IPS DF 19.7 (cell line): Measurements from ENCODE around the gene MYO7B.

Experiments
- DNase-seq: peaks from one replicate; pipeline ENCODE4 v3.0.0-alpha.2; 2013; ENCODE audit warnings: low read depth, low spot score

Gene MYO7B

DNA sequence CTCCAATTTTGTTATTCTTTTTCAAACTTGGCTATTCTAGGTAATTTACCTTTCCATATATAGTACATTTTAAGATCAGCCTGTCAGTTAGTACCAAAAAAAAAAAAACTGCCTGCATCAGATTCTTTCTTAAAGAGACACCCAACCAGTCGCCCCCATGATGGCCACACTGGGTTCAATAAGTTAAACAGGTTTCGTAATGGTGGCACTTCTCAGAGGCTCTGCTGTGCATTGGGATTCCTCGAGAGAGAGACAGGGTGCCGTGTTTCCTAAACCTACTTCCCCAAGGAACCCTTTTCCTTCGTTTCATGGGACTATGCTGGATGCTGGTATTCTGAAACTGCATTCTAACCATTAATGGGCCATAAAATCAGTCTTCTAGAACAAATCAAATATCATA is 37.4 kb downstream of the MYO7B start:
- no peak for DNase-seq

GRCh38 chr2:127573298-127573697 is 37.8 kb downstream of the MYO7B start:
- no peak for DNase-seq

GRCh38 chr2:127573771-127574170 is 38.3 kb downstream of the MYO7B start:
- no peak for DNase-seq

DNA sequence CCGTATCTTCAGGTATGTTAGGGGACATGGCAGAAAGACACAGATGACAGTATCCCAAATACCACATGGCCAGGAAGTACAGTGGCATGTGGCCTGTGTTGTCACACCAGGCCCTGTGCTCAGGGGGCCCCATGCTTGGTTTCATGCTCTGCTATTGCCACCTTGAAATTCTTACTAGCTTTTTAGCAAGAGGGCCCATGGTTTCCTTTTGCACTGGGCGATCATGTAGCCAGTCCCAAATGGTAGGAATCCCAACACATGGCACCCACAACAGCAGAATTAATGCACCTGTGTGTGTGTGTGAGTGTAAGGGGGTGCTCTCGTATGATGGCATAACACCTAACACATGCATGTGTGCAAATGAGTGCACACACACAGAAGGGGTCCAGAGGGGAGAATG is 39.2 kb downstream of the MYO7B start:
- no peak for DNase-seq

- DNase-seq: no peak
Measured at GRCh38 chr2:127575185-127575765, 39.8 kb downstream of the MYO7B start.

DNA sequence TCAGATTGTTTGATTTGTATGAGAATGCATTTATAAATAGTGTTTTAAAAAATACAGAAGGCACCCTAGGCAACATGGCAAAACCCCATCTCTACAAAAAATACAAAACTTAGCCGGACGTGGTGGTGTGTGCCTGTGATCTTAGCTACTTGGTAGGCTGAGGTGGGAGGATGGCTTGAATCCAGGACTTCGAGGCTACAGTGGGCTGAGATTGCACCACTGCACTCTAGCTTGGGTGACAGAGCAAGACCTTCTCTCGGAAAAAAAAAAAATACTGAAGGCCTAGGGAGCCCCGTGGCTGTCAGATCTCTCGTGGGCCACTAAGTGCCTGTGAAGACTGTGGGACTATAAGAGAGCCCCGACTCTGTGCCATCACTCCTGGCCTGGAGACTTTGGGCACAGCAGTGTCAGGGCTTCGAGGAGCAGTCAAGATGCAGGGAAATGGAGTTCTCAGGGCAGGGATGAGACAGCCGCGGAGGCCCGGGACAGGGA is 40.5 kb downstream of the MYO7B start:
- no peak for DNase-seq

DNA sequence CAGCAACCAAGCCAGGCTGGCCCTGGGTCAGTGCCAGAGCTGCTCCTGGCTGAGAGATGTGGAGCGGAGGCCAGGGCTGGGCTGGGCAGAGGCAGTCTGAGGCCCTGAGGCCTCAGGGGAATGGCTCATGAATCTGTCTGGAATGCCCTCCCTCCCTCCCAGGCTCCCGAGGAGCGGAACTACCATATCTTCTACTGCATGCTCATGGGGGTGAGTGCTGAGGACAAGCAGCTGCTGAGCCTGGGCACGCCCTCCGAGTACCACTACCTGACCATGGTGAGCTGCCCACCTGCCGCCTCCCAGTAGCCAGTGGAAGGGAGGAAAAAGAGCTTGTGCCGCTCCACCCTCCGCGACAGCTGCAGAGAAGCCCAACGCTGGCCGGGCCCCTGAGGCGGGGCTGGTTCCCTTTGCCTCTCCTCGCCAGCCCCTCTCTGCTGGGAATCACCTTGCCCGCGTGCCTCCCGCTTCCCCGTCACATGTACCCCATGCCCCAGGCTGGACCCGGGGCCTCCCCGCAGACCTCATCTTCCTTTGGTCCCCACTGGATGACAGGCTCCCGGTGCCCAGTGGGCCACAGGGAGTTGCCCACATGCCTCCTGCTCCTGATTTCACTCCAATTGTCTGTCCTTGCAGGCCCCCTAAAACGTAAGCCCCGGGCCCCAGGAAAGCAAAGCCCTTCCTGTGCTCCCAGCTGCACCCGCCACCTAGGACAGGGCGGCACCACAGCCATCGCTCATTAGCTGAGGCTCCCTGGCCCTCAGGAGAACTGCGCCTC is 41.1 kb downstream of the MYO7B start:
- DNase-seq: no peak

DNA sequence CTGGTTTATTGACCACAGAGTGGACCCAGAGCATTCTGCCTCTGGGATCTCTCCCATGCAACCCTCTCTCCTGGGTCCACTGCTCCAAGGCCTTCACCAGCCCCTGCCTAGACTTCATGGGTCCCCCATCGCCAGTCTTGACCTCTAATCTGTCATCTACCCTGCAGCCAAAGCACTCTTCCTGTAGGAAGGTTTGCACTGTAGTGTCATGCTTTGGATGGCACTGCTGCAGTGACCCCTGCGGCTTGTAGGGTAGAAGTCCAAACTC is 41.7 kb downstream of the MYO7B start:
- no peak for DNase-seq

- no peak for DNase-seq
Measured at GRCh38 chr2:127577503-127577902, 42.0 kb downstream of the MYO7B start.

DNA sequence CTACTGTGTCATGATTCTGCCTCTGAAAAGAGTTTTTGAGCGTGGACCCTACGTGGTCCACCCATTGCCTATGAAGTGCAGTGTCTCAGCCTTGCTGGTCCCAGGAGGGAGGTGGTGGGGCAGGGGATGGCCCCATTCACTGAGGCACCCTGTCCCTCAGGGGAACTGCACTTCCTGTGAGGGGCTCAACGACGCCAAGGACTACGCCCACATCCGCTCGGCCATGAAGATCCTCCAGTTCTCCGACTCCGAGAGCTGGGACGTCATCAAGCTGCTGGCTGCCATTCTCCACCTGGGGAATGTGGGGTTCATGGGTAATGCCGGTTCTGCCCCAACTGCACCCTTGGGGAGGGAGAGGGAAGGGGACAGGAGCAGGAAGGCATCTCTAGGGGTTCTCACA is 42.5 kb downstream of the MYO7B start:
- no peak for DNase-seq

- no peak for DNase-seq
Measured at GRCh38 chr2:127578411-127578810, 42.9 kb downstream of the MYO7B start.

DNA sequence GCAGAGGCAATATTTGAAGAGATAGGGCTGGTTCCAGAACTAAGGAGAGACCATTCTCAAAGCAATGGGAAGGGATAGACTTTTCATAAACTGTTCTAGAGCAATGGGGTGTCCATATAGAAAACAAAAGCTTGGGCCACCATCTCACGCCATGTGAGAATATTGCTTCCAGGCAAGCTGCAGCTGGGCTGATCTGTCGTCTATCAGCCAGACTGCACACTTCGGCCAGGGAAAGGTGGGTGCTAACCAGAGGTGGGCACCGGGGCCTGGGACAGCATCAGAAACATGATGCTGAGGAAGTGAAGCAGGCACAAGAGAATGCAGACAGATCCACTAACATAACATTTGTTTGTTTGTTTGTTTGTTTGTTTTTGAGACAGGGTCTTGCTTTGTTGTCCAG is 43.7 kb downstream of the MYO7B start:
- no peak for DNase-seq

- DNase-seq: no peak
Measured at GRCh38 chr2:127580167-127581049, 44.9 kb downstream of the MYO7B start.

- DNase-seq: no peak
Measured at GRCh38 chr2:127581050-127581345, 45.5 kb downstream of the MYO7B start.

DNA sequence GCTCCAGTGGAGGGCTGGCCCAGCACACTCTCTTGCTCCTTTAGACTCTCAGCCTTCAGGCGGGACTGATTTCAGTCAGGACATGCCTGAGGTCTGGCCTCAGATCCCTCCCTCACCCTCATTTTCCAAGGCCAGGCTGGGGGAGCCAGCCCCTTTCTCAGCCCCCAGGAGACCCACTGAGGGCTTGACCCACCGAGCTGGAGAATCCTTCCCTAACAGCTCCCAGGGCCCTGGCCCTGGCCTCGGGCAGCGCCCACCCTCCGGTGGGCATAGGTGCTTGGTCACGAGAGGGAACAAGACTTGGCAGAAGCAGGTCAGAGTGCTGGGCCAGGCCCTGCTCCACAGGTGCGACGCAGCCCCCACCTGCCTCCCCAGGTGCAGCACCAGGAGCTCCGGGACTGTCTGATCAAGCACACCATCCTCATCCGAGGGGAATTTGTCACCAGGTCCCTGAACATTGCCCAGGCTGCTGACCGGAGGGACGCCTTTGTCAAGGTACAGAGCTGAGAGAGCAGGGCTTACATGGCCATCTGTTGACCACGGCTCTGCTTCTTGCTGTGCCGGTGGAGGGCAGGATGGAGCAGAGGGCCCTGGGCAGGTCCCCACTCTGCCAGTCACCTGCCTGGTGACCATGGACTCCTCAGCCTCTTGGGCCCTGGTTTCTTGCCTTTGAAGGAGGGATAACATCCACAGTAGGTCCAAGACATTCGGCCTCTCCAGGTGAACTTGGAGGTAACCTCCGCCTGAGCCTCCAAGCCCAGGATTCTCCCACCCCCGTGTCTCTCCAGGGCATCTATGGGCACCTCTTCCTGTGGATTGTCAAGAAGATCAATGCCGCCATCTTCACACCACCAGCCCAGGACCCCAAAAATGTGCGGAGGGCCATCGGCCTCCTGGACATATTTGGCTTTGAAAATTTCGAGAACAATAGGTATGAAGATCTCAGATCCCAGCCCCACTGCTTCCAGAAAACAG is 46.3 kb downstream of the MYO7B start:
- no peak for DNase-seq

DNA sequence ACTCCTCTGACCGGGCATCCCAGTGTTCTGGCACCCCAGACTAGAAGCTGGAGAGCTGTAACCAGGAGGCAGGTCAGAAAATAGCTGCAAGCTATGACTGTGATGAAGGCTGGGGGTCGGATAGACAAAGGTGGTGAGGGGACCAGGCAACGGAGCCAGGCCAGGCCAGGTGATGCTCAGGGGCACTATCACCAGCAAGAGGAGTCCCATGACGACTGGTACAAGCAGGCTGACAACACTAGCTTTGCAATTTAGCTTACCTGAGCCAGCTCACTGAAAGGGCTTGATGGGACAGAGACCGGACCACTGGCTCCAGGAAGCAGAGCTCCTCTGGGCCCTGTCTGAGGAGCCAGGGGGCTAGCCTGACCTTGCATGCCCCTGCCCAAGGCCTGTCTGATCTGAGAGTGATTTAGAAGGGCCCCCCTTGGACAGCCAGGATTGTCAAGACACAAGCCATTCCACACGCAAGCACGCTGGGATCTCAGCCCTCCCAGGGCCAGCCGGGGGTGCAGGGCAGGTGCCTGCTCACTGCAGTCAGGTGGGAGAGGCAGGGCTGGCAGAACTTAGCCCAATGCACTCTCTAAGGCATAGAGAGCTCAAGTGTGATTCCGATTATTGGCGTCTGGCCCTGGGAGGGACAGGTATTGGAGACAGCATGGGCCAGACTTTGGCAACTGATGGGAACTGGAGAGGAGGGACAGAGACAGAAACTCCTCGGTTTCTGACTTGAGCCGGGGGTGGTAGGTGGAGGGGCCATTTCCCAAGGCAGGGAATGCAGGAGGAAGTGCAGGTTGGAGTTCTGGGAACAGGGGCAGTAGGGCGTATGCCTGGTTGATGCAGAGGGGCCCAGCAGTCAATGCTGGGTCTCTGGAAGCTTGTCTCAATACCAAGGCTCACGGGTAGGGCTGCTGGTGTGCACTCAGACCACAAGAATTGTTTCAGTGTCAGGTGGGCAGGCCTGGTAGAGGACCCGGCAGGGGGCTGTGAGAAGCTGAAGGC is 47.7 kb downstream of the MYO7B start:
- no peak for DNase-seq

DNA sequence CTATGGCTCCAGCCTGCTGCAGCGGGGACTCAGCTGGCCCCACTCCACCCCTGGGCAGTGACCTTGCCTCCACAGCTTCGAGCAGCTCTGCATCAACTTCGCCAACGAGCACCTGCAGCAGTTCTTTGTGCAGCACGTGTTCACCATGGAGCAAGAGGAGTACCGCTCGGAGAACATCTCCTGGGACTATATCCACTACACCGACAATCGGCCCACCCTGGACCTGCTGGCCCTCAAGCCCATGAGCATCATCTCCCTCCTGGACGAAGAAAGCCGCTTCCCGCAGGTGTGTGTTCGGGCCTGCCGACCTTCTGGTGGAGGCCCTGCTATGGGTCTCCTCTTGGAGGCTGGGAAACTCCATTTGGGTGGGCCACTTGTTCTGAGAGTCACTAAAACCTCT is 48.6 kb downstream of the MYO7B start:
- DNase-seq: no peak

GRCh38 chr2:127584516-127585033 is 49.1 kb downstream of the MYO7B start:
- no peak for DNase-seq

DNA sequence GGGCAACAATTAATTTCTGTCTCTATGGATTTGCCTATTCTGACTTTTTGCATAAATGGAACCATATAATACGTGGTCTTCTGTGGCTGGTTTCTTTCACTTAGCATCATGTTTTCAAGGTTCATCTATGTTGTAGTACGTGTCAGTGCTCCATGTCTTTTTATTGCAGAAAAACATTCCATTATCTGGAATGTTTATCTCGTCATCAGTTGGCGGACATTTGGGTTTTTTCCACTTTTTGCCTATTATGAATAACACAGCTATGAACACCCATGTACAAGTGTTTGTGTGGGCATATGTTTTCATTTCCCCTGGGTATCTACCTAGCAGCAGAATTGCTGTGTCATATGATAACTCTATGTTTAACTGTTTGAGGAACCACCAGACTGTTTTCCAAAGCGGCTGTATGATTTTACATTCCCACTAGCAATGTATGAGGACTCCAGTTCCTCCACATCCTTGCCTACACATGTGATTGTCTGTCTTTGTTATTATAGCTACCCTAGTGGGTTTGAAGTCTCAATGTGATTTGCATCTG is 49.9 kb downstream of the MYO7B start:
- DNase-seq: no peak

GRCh38 chr2:127586136-127586535 is 50.7 kb downstream of the MYO7B start:
- no peak for DNase-seq
